ENCODE data around the gene MFRP.

GRCh38 chr11:119357074-119357473, 10.6 kb upstream of the MFRP start:
- TF ChIP-seq CTCF (IDR thresholded peaks at IDR 0.05 in 8 of 11, conservative IDR thresholded peaks at IDR 0.05 in 3 of 11) (no peak), POLR2A (IDR thresholded peaks at IDR 0.05) (no peak), POLR2AphosphoS5 (IDR thresholded peaks at IDR 0.05) (no peak)
